K562 (cell line): ENCODE data around the gene TSTD2. TPM values are rescaled to one million over a fixed set of nuclear protein-coding genes. Genes with fewer than 3 reads are reported as not detected.

Experiments used
- CHD4 ChIP-seq: fragments of 200-600 bp; sonication (generic); IDR thresholded peaks from 3 replicates; pipeline ENCODE4 v1.6.1; 2012; ENCODE audit warnings: low read depth, mild to moderate bottlenecking, mixed read lengths, low read length, inconsistent platforms; ENCODE audit not compliant: insufficient read depth, insufficient replicate concordance, poor library complexity, severe bottlenecking
- HSF4 ChIP-seq: fragments of 250-450 bp; sonication (Bioruptor Pico); IDR thresholded peaks from 2 replicates; pipeline ENCODE4 v2.1.2; 2022; ENCODE audit warnings: mild to moderate bottlenecking, moderate library complexity, borderline replicate concordance
- ZBTB33 ChIP-seq: sonication (generic); formaldehyde crosslinking; IDR thresholded peaks from 2 replicates; pipeline ENCODE4 v1.8.1; 2023; ENCODE audit warnings: mild to moderate bottlenecking, missing genetic modification reagents
- ZNF407 ChIP-seq: fragments of 450-650 bp; IDR thresholded peaks from 2 replicates; pipeline ENCODE4 v1.6.1; 2016; ENCODE audit warnings: low read depth
- polyA plus RNA-seq, 8 experiments: library from polyadenylated mRNA; depleted of rRNA in 4 of 8; stranded (reverse) in 5 of 8; unstranded in 3 of 8; fragments of >200 nt; fragmentation: Nextera tagmentation in 2 of 8; fragmentation: Illumina TruSeq in 1 of 8; extraction: Ambion mirVana in 2 of 8; extraction: Trizol in 1 of 8; gene quantifications; 2 replicates each; pipeline versions ENCODE4 v1.2.1 to v1.2.3, GENCODE V29; 2011 to 2014; ENCODE audit warnings: inconsistent platforms in 1 of 8, missing spikeins in 1 of 8
- total RNA-seq, 7 experiments: library from RNA; depleted of rRNA in 6 of 7; stranded (reverse); fragments of >200 nt in 6 of 7; fragmentation: Illumina TruSeq in 2 of 7; extraction: Trizol in 2 of 7; gene quantifications; 2 replicates each; pipeline versions ENCODE4 v1.2.1 to v1.2.3, GENCODE V29; 2011 to 2021; ENCODE audit warnings: low replicate concordance in 1 of 7

Gene TSTD2
- total and polyA plus RNA-seq, 9 of the 15 experiments (the other 6 are each of a cell fraction or from before 2014, with no cell fraction given): 10.1 to 36.7 (median 19.0) TPM

GRCh38 chr9:97598461-97599288, 34.5 kb downstream of the TSTD2 start (continued):
- TF ChIP-seq ZNF407 (no peak), ZBTB33 (no peak), CHD4 (no peak), HSF4 (no peak)
